ENCODE data around the gene TOP2A.

The TOP2A gene

GRCh38 chr17:40436636-40437035 is 18.9 kb upstream of the TOP2A start:
- TF ChIP-seq CTCF (IDR thresholded peaks at IDR 0.05) = no peak
- Histone ChIP-seq H3K4me3 (ENCODE audit: low read depth, low read length) (no peak overlapping the region), H3K4me2 (ENCODE audit: low read length) (no peak overlapping the region), H3K9me3 (ENCODE audit: control insufficient read depth, low read length) (no peaks in the 10 kb centered on the region), H3K27ac (no peak overlapping the region), H3K79me2 (no peaks in the 10 kb centered on the region), H3K4me1 (no peaks in the 10 kb centered on the region), H3K9ac (no peak overlapping the region), H3K27me3 (ENCODE audit: control insufficient read depth, insufficient read depth, low read length) (no peaks in the 10 kb centered on the region), H3K36me3 (ENCODE audit: control insufficient read depth, insufficient read depth, low read length) (no peaks in the 10 kb centered on the region), H2AFZ (no peak overlapping the region)

DNA sequence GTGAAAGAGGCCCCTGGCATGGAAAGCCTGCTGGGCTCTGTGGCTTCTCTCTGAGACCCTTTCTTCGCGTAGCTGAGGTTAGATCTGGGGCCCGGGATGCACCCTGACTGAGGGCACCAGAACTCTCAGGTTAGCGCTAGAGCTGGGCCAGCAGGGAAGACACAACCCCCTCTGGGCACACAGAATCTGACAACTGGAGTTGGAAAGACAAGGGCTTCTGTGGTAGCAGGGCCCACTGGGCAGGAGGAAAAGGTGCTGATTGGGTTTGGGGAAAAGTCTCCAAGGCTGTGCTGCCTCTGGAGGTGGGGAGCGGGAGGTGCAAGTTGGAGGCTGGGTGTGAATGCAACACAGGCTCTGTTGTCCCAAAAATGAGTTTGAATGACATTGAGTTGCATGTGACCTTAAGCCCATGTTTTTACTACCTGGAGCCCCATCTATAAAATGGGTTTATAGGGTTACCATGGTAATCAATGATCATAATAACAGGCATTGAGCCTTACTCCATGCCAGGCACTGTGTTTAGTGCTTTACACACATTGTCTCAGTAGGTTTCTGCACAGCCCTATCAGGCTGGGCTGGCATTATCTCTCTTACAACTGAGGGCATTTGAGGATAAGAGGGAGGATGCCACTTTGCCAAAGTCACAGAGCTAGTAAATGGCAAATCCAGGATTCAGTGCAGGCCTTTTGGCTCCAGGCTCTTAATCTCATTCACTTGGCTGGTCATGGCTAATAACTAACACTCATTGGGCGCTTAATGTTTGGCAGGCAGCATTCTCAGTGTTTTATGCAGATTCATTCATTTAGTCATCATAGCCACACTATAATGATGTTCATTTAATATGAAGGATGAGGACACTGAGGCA is 16.1 kb upstream of the TOP2A start:
- Histone ChIP-seq H3K79me2 (no peaks in the 10 kb centered on the region), H3K9me3 (ENCODE audit: control insufficient read depth, low read length) (no peaks in the 10 kb centered on the region), H2AFZ (peak overlapping the region; percentile 62), H3K27me3 (ENCODE audit: control insufficient read depth, insufficient read depth, low read length) (no peaks in the 10 kb centered on the region), H3K4me3 (ENCODE audit: low read depth, low read length) (no peak overlapping the region), H3K9ac (no peak overlapping the region), H3K4me2 (ENCODE audit: low read length) (no peak overlapping the region), H3K27ac (no peak overlapping the region), H3K36me3 (ENCODE audit: control insufficient read depth, insufficient read depth, low read length) (no peaks in the 10 kb centered on the region), H3K4me1 (no peaks in the 10 kb centered on the region)
- peak; percentile 38 for TF ChIP-seq CTCF (IDR thresholded peaks at IDR 0.05)

- peak overlapping the region; percentile 62 for H2AFZ ChIP-seq
- H3K27ac ChIP-seq = no peak overlapping the region
- TF ChIP-seq CTCF (IDR thresholded peaks at IDR 0.05) = no peak
- H3K27me3 ChIP-seq (ENCODE audit: control insufficient read depth, insufficient read depth, low read length) = no peaks in the 10 kb centered on the region
- H3K9me3 ChIP-seq (ENCODE audit: control insufficient read depth, low read length) = no peaks in the 10 kb centered on the region
- no peak overlapping the region for H3K4me2 ChIP-seq (ENCODE audit: low read length)
- no peak overlapping the region for H3K9ac ChIP-seq
- no peaks in the 10 kb centered on the region for H3K79me2 ChIP-seq
- H3K4me3 ChIP-seq (ENCODE audit: low read depth, low read length) = no peak overlapping the region
- H3K4me1 ChIP-seq = no peaks in the 10 kb centered on the region
- no peaks in the 10 kb centered on the region for H3K36me3 ChIP-seq (ENCODE audit: control insufficient read depth, insufficient read depth, low read length)
Observed at GRCh38 chr17:40432864-40433528, 15.3 kb upstream of the TOP2A start.

GRCh38 chr17:40431231-40431602 is 13.5 kb upstream of the TOP2A start:
- Histone ChIP-seq H3K79me2 (no peaks in the 10 kb centered on the region), H3K4me2 (ENCODE audit: low read length) (no peak overlapping the region), H3K9me3 (ENCODE audit: control insufficient read depth, low read length) (no peaks in the 10 kb centered on the region), H3K36me3 (ENCODE audit: control insufficient read depth, insufficient read depth, low read length) (no peaks in the 10 kb centered on the region), H3K4me3 (ENCODE audit: low read depth, low read length) (no peak overlapping the region), H3K27me3 (ENCODE audit: control insufficient read depth, insufficient read depth, low read length) (no peaks in the 10 kb centered on the region), H3K27ac (no peak overlapping the region), H3K9ac (no peak overlapping the region), H2AFZ (no peak overlapping the region), H3K4me1 (no peaks in the 10 kb centered on the region)
- TF ChIP-seq CTCF (IDR thresholded peaks at IDR 0.05) = no peak

Data from parathyroid adenoma (tissue), 2 donors.